Activated T-cell treated with anti-CD3 and anti-CD28 coated beads for 24 hours (primary cell): ENCODE data around the gene PARVA.

Source experiments
- DNase-seq: peaks from one replicate; pipeline ENCODE4 v3.0.0-alpha.2; 2020; ENCODE audit warnings: low read depth

PARVA gene

GRCh38 chr11:12531681-12532080, 154.3 kb downstream of the PARVA start:
- no peak for DNase-seq

GRCh38 chr11:12532580-12532979, 155.2 kb downstream of the PARVA start:
- no peak for DNase-seq

DNA sequence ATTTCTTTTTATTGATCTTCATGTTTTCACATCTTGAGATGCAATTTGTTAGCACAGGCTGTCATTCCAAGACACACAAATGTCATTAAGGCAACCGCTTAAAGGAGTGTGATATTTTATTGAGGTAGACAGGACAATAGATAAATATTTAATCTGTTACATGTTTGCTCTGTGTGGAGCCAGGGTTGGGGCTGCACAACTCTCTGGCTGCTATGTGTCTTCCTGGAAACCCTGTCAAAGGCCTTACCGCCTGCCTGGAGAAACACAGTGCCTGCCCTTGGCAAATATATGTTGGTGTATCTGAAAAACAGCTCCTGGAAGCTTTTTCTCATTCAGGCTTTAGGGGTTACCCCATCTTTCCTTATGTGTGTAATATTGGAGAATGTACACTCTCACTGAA, 157.2 kb downstream of the PARVA start:
- no peak for DNase-seq

- no peak for DNase-seq
Observed at GRCh38 chr11:12535321-12535720, 157.9 kb downstream of the PARVA start.

DNA sequence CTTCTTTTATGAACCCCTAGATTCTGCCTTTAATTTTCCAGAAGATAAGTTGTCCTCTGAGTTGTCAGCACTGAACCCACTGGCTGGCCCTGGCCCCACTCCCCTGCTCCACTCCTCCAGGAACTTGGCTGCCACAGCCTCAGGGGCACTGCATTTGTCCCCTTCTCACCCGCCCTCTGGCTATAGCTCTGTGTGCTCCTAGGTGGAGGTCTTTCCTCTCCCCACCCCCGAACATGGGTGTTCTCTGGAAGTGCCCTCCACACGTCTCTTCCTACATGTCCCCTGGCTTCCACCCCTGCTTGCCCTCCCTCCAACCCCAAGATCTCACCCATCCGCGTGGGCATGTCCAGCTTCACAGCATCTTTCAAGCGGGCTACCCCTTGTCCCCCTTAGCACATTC, 159.2 kb downstream of the PARVA start:
- no peak for DNase-seq

DNA sequence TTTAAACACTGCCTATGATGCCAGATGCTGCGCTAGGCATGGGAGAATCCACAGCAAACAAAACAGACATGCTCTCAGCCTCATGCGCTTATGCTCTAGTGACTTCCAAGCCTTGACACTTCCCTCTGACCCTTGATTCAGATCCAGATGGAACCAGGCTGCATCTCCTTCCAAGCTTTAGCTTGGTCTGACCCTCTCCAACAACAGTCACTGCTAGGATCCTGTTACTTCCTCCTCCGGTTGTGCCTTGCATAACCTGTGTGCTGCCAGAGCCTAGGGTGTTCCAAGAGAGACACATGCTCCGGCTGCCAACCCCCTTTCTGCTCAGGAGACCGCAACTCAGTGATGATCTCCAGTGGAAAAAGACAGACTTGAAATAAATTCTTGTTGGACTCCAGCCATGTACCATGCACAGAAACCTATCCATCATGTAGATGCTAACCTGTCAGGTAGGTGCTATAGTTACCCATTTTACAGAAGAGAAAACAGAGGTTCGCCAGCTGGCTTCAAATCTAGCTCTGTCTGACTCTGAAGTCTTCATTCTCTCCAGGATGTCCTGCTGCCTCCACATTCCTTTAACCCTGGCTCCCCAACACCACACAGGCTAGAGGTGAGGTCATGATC, 160.5 kb downstream of the PARVA start:
- DNase-seq: no peak

GRCh38 chr11:12538889-12539421, 161.6 kb downstream of the PARVA start:
- DNase-seq: no peak

DNA sequence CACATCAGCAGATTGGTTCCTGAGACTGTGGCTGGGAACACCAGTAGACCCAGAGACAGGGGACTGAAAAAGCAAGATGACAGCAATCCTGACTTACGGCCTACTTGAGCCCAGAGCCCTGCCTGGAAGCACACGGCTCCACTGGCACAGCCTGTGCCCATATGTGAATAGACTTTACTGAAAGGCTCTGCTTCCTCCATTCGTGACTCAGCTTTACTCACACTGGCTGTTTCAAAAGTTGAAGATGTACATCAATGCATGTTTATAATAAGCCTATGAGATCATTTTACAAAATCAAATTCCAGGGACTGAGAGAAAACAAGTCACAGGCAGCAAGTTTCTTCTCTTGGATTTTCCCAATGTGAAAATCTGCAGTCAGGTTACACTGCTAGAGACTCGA, 162.2 kb downstream of the PARVA start:
- no peak for DNase-seq

DNA sequence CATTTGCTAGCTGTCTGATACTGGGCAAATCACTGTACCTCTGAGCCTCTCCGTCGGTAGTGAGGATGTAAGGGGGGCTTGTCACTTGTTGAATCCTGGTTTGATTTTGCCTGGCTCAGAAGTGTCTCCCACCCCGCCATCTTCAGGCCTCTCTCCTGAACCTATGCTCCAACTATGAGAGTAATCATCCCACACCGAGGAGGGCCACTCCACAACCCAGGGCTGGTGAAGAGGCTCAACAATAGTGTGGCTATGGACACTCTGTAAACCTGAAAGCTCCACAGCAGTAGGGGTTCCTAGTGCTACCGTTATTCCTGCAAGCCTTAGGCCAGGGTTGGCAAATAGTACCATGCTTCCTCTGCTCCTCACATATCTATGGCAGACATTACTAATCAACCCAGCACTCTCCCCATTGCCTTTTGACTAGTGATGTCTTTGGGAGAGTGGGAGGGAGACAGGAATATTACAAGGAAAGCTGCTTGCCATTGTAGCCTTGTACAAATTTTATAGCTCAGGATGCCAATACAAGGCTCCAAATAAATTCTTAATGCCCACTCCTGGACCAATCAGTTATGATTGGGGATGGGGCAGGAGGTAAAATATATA, 162.8 kb downstream of the PARVA start:
- DNase-seq: no peak

- DNase-seq: no peak
Observed at GRCh38 chr11:12540913-12541582, 163.7 kb downstream of the PARVA start.

DNA sequence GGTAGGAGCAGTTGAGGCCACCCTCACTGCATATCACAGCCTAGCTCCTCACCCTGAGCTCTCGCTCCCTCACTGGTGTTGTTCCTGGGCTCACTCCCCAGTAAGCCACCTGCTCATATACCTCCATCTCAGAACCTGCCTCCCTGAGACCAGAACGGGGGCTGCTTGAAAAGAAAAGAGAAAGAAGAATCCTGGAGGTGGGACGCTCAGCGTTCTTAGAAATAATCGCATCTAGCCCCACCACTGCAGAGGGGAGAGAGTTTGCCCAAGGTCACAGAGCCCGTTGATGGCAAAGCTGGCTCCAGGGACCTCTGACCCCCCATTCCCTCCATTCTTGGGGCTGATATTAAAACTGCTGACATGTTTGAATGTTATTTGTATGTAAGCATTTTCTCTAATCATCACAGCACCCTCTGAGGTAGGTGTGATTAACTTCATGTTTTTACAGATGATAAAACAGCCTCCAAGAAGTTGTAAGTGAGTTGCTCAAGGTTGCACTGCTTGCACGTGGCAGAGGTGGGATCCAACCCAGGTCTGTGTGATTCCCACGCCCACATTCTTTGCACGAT, 164.3 kb downstream of the PARVA start:
- no peak for DNase-seq

GRCh38 chr11:12542186-12542935, 165.0 kb downstream of the PARVA start:
- DNase-seq: no peak

DNA sequence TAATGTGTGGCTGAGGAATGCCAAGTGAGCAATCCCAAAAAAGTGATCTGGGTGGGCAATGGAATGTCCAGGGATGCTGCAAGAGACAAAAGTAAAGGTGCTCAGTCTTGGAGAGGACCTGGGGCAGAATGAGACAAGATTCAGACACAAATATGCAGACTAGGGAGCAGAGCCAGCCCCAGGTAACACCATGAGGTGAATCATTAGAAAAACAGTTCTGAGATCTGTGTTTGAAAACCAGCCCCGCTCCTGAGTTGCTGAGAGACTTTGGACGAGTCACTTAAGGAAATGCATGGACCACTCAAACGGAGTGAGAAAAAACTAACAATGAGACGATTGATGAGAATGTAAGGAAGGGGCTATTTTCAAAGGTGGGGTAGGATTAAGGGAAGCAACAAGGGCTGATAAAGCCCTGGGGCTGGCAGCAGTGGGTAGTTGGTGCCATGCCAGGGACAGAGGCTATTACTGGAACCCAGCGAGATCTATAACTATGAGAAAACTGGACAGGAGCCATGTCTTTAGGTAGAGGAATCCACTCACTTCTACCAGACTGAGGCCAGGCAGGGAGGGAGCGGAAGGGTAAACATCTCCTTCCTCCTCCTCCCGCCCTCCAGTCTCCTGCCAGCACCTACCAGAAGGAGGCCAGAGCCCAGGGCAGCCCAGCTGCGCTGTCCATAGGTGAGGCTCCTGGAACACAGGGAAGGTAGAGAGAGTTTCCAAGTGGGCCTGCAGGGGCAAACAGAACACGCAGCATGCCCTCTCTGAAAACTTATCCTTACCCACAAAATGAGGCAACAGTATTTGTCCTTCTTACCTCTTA, 166.4 kb downstream of the PARVA start:
- no peak for DNase-seq

DNA sequence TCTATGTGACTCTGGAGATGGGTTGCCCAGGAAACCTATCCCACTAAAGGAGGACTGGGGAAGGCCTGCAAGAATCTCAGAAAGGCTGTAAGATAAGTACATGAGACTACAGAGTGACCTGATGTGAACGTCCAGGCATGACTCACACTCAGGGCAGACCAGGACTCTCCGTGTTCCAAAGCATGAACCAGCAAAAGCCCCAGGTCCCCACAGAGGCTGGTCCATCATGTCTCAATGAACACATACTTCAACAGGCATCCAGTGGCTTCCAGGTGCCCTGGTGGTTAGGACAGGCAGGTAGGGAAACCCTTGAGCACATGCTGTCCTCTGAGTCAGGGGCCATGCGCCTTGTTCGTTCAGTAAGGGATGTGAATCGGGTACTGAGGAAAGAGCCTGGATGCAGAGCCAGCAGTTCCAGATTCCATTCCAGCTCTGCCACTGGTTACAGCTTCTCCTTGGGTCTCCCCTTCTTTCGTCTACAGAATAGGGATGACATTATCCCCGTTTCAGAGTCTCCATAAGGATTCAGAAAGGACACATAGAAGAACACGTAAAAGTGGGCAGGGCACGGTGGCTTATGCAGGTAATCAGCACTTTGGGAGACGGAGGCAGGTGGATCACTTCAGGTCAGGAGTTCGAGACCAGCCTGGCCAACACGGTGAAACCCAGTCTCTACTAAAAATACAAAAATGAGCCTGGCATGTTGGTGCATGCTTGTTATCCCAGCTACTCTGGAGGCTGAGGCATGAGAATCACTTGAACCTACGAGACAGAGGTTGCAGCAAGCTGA, 167.8 kb downstream of the PARVA start:
- DNase-seq: no peak

DNA sequence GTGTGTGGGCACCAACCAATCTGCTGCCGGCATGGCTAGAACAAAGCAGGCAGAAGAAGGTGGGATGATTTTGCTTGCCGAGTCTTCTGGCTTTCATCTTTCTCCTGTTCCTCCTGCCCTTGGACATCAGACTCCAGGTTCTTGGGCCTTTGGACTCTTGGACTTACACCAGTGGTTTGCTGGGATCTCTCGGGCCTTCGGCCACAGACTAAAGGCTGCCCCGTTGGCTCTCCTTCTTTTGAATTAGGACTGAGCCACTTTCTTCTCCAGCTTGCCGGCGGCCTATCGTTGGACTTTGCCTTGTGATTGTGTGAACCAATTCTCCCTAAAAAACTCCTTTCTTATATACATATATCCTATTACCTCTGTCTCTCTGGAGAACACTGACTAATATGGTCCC, 168.8 kb downstream of the PARVA start:
- no peak for DNase-seq

GRCh38 chr11:12546660-12547059, 169.3 kb downstream of the PARVA start:
- DNase-seq: no peak

- no peak for DNase-seq
Observed at GRCh38 chr11:12547953-12548650, 170.7 kb downstream of the PARVA start.

- no peak for DNase-seq
Observed at GRCh38 chr11:12552692-12553091, 175.3 kb downstream of the PARVA start.

DNA sequence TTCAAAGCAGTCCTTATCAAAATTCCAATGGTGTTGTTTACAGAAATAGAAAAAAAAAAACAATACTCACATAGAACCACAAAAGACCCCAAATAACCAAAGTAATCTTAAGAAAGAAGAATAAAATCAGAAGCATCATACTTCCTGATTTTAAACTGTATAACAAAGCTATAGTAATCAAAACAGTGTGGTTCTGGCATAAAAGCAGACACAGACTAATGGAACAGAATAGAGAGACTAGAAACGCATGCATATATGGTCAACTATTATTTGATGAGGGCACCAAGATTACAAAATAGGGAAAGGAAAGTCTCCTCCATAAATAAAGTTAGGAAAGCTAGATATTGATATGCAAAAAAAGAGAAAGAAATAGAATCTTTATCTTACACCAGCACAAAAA, 176.8 kb downstream of the PARVA start:
- DNase-seq: no peak

GRCh38 chr11:12556155-12556554, 178.8 kb downstream of the PARVA start:
- no peak for DNase-seq
